Bronchus fibroblast of lung (primary cell): ENCODE results near the gene TAC1. TPM values are rescaled to one million over a fixed set of nuclear protein-coding genes. Genes with fewer than 3 reads are reported as not detected.

ENCODE experiments used
- total RNA-seq: library from RNA; depleted of rRNA; stranded (reverse); fragments of >200 nt; gene quantifications from 2 replicates; pipeline ENCODE4 v1.2.3, GENCODE V29; 2015

The TAC1 gene
- total RNA-seq = 0.15 TPM in 1 of 2 replicates, not detected in the other

GRCh38 chr7:97731736-97732564 lies at the start of gene TAC1:
Gene TAC1 (plus strand): TSS chr7:97732086. CDS start chr7:97732613, 527 bp downstream.

Other genes starting within 250 kb of the TAC1 start
- gene ASNS, start 140.3 kb downstream of the TAC1 start, total RNA-seq = 158 and 160 TPM in 2 replicates